ENCODE measurements around the gene LANCL2. TPM values are rescaled to one million over a fixed set of nuclear protein-coding genes. Genes with fewer than 3 reads are reported as not detected.

LANCL2 gene
- total and polyA plus RNA-seq, 2 of the 4 experiments (the other 2 are of a cell fraction) = 11.7 to 17.9 TPM

DNA sequence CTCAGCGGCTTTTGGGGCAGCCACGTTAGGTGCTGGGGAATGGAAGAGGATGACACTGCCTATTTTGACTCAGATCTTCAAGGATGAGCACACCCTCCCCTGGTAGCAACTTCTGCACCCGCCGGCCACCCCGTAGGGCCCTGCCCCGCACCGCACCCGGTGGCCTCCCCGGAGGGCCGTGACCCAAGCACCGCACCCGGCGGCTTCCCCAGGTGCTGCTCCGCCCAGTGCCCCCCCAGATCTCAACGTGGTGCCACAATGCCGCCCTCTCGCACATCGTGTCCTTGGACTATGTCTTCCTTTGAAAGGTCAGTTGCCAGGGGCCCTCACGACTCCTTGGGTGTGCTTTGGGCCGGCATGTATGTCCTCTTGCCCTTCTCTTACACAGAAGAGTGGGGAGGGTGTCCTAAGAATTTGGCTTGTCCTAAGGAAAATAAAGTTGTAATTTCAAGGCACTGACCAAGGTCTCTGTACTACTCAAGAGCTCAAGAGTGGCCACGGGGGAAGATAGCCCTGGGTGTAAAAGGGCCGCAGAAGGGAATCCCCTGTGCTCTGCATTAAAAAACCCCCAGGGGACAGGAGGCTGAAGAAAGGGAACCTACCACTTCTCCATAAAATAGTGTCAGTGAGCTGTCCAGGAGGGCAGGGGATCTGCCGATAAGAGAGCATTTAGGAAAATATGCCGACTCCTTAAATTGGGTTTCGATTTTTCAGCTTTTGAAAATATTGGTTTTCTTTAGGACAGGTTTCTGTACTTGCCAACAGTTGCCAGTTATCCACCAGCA, 1.6 kb upstream of the LANCL2 start:
- Histone ChIP-seq H2BK120ac (ENCODE audit: low read depth, low read length) (no peak overlapping the region), H4K91ac (ENCODE audit: insufficient read depth, low read depth, low read length) (no peak overlapping the region), H3K23ac (ENCODE audit: low read depth, low read length) (no peak overlapping the region), H3K18ac (ENCODE audit: low read depth, low read length) (no peak overlapping the region), H3K56ac (ENCODE audit: extremely low read depth, insufficient read depth, low read length) (no peak overlapping the region), H4K8ac (ENCODE audit: low read depth in 2 of 2, low read length in 2 of 2) (no peak overlapping the region), H3K27me3 (ENCODE audit: control insufficient read depth, insufficient read depth, low read length) (peaks cover 7% of the 10 kb centered on the region), H3K9ac (ENCODE audit: low read depth, low read length) (no peak overlapping the region), H3K9me1 (ENCODE audit: insufficient read depth, low read length) (no peaks in the 10 kb centered on the region), H2AK9ac (replicated peaks; ENCODE audit: low read depth, low read length, poor library complexity) (no peak overlapping the region), H3K4me3 (ENCODE audit: insufficient read depth, low read depth, low read length) (no peak overlapping the region), H3K4me2 (ENCODE audit: low read depth, low read length) (no peak overlapping the region), H3K4ac (ENCODE audit: low read depth, low read length) (no peak overlapping the region), H3K14ac (replicated peaks; ENCODE audit: low read depth, low read length) (no peak overlapping the region), H4K20me1 (ENCODE audit: insufficient read depth, low read length) (no peaks in the 10 kb centered on the region), H4K5ac (ENCODE audit: low read depth, low read length) (no peak overlapping the region), H3K4me1 (ENCODE audit: control insufficient read depth, insufficient read depth, low read length) (peaks cover 2% of the 10 kb centered on the region; the same call in 1 of the 2 replicates), H2BK20ac (ENCODE audit: low read depth, low read length) (no peak overlapping the region), H2BK5ac (ENCODE audit: low read depth, low read length, poor library complexity, severe bottlenecking) (no peak overlapping the region), H3K27ac (ENCODE audit: insufficient read depth, low read length) (no peak overlapping the region), H2AK5ac (ENCODE audit: low read depth, low read length) (no peak overlapping the region), H2AFZ (replicated peaks; ENCODE audit: low read length, poor library complexity) (no peak overlapping the region), H3K36me3 (ENCODE audit: control insufficient read depth, insufficient read depth, low read length) (no peaks in the 10 kb centered on the region), H2BK15ac (ENCODE audit: low read depth, low read length) (no peak overlapping the region), H3K79me1 (ENCODE audit: low read depth in 1 of 2, low read length in 2 of 2) (peaks cover 4 to 21% of the 10 kb centered on the region in 2 experiments; a peak in 3 of 4 replicates), H3K9me3 (ENCODE audit: control insufficient read depth, insufficient read depth, low read length) (no peaks in the 10 kb centered on the region)
- no peak for ATAC-seq (ENCODE audit: low read depth)
- dilution Hi-C loops (cut with HindIII; ENCODE audit: low sequenced_read_pairs, unreplicated experiment) (no loop called here), intact Hi-C loops (cut with micrococcal nuclease) (no loop called here), in situ Hi-C loops (cut with MboI; ENCODE audit: low sequenced_read_pairs) (no loop called here)
- ChIA-PET CTCF (no interaction called here), POLR2A (ENCODE audit: unreplicated experiment) (no interaction called here)
- no peak for DNase-seq
- TF ChIP-seq POLR2A (IDR thresholded peaks at IDR 0.05; ENCODE audit: low read depth, low read length) (no peak), SMC3 (IDR thresholded peaks at IDR 0.05; ENCODE audit: low read depth, low read length) (no peak), MXI1 (IDR thresholded peaks at IDR 0.05; ENCODE audit: borderline replicate concordance, low read depth, low read length) (no peak), BHLHE40 (IDR thresholded peaks at IDR 0.05; ENCODE audit: low read depth, low read length) (no peak), MAFK (IDR thresholded peaks at IDR 0.05; ENCODE audit: low read depth, low read length) (no peak), CEBPB (IDR thresholded peaks at IDR 0.05; ENCODE audit: low read depth, low read length) (no peak), CHD1 (IDR thresholded peaks at IDR 0.05; ENCODE audit: low read depth, low read length) (no peak), RCOR1 (IDR thresholded peaks at IDR 0.05; ENCODE audit: insufficient replicate concordance, low read length) (no peak), USF2 (IDR thresholded peaks at IDR 0.05; ENCODE audit: low read depth, low read length) (no peak), RAD21 (IDR thresholded peaks at IDR 0.05; ENCODE audit: low read length) (no peak), ELK1 (IDR thresholded peaks at IDR 0.05; ENCODE audit: borderline replicate concordance, low read depth, low read length) (no peak), FOS (IDR thresholded peaks at IDR 0.05; ENCODE audit: low read depth, low read length) (no peak), MAZ (IDR thresholded peaks at IDR 0.05; ENCODE audit: borderline replicate concordance, low read depth, low read length) (no peak), RFX5 (IDR thresholded peaks at IDR 0.05; ENCODE audit: low read depth, low read length) (no peak)
- TF ChIP-seq, protein P1, sequence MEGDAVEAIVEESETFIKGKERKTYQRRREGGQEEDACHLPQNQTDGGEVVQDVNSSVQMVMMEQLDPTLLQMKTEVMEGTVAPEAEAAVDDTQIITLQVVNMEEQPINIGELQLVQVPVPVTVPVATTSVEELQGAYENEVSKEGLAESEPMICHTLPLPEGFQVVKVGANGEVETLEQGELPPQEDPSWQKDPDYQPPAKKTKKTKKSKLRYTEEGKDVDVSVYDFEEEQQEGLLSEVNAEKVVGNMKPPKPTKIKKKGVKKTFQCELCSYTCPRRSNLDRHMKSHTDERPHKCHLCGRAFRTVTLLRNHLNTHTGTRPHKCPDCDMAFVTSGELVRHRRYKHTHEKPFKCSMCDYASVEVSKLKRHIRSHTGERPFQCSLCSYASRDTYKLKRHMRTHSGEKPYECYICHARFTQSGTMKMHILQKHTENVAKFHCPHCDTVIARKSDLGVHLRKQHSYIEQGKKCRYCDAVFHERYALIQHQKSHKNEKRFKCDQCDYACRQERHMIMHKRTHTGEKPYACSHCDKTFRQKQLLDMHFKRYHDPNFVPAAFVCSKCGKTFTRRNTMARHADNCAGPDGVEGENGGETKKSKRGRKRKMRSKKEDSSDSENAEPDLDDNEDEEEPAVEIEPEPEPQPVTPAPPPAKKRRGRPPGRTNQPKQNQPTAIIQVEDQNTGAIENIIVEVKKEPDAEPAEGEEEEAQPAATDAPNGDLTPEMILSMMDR (conservative IDR thresholded peaks at IDR 0.05; ENCODE audit: low read depth, low read length) = no peak
- BruUV-seq (replicated peaks) = no TSS peak
- 81% methylated on average over 9 of the region's 25 CpGs; no CpG with 5 or more reads in 1 of the 2 experiments for WGBS, 2 experiments (ENCODE audit: extremely low coverage in 2 of 2, insufficient read length in 1 of 2)

Data from IMR-90 (cell line).